Measurements from ENCODE around the gene LRBA.

LRBA gene

DNA sequence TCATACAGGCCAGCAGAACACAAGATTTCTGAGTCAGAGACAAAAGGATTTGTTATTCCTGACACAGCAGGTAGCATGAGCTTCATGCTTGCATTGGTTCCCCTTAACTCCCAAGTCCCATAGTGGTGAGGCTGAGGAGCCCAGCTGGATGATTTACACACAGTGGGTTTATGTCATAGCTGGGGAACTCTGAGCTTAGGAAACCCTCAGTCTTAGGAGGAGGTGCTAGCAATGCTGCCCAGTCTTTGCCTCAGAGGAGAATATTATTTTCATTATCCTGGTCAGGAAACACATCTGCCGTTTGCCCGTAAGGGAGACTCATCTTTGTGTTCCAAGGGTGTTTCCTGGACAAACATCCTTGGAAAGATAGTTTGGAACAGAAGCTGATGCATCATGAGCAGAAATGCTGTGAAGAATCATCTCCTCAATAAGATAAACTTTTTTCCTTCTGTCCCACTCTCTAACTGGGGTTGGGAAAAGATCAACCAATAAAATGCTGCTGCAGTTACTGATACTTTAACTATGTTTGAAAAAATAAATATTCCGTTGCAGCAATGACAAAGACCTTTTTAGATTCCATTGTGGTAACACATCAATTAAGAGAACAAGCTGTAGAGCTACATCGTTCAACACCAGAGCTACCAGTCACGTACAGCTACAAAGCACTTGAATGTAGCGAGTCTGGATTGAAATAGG is 790.0 kb downstream of the LRBA start:
- DNase-seq (ENCODE audit: low read depth in 2 of 2, low spot score in 1 of 2) = no peak

DNA sequence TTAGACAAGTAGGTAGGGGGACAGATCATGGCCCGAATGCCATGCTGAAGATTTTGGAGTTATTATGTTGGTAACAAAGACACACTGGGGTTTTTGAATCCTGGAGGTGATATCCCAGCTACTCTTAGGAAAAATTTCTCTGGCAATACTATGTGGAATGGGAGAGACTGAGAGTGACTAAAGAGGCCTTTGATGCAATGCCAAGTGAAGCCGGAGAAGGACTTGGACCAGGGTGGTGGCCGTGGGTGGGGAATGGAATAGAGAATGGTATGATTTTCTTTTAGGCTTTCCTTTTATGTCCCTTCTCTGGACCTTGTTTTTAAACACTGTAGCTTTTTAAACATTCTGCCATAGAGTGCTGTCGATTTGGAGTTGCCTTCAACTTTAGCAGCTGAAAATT is 795.2 kb downstream of the LRBA start:
- no peak for DNase-seq (ENCODE audit: low read depth in 2 of 2, low spot score in 1 of 2)

DNA sequence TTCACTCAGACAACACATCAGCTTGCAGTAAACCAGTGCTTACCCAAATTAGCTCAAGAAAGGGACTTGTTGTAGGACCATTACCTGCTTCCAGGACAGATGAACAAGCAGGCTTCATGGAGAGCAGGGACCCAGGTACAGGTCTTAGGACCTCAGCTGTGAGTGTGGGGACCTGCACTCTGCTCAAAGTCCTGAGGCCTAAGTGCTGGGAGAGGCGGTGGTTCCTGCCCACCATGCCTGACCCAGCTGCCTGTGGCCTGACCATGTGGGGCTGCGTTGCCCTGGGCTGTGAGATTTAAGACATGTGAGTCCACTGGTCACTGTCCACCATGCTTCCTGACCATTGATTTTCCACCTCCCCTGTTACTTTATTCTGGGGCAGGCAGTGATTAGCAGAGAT is 796.6 kb downstream of the LRBA start:
- DNase-seq (ENCODE audit: low read depth in 2 of 2, low spot score in 1 of 2) = no peak

DNA sequence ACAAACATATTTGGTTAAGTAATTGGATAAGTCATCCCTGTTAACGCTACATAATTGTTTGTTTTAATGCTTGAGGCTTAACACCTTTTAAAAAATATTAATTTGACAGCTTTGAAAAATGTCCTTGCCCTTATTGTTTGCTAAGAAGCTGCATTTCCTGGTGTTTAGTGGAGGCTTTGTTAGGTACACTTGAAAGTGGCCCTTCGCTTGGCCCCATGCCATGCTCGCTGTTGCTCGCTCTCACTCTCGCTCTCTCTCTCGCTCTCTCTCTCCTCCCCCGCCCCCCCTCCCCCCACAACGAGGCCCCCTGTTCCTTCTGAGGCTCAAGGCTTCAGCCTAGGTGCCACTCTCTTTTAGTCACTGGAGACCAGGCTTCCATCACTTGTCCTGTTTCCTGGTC is 797.3 kb downstream of the LRBA start:
- no peak for DNase-seq (ENCODE audit: low read depth in 2 of 2, low spot score in 1 of 2)

DNA sequence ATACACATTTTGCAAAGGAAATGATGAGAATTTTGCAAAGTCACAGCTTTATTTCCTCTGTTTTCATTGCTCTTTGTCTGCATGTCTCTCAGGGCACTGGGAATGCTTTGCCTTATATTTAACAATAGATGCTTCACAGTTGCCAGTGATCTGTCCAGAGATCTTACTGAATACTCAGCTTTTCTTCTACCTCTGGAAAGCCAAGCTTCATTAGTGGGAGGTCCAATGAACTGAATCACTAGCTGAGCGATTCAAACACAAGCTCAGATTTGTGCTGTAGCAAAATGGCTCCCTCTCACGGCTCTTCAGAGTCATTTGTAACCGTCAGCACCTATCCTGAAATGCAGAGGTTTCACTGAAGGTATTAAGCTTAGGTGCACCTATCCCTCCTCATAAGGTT is 797.9 kb downstream of the LRBA start:
- no peak for DNase-seq (ENCODE audit: low read depth in 2 of 2, low spot score in 1 of 2)

DNA sequence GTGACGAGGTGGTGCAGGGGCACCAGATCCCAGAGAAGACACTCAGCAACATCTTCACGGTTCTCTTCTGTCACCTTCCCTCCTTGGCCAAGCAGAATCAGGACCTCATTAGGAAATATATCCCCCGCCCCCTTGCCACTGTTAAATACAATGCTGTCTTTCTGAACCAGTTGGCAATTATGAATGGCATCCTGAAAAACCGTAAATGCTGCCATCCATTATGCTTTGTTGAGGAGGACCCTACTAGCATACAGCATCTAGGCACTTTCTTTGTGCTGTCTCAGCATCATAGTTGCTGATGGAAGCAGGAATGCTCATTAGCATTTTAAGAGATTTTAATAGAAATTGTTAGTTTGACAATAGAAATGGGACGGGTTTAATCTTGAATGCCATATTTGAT is 798.4 kb downstream of the LRBA start:
- no peak for DNase-seq (ENCODE audit: low read depth in 2 of 2, low spot score in 1 of 2)

DNA sequence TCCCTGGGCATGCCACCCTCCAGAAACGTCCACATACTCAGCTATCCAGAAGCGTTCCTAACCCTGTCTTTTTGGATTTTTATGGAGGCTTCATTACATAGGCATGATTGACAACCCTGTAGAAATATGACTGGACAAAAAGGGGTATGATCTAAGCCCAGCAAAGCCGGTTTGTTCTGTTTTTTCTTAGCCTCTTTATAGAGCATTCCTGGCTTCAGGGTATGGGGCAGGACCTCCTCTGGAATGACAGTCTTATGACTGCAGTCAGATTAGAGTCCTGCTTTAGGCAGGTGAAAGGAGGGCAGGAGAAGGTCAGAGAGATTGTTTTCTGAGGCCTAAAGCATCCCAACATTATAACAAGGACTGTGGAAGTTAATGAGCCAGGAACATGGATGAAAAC is 799.5 kb downstream of the LRBA start:
- DNase-seq (ENCODE audit: low read depth in 2 of 2, low spot score in 1 of 2) = no peak
